ENCODE results near the gene HMCN2. TPM values are rescaled to one million over a fixed set of nuclear protein-coding genes. Genes with fewer than 3 reads are reported as not detected.

HMCN2 gene
- total RNA-seq, 1 donor from 2014 or later: under 0.01 TPM

Other genes starting within 250 kb of the HMCN2 start
- 35.0 and 37.4 TPM in 2 replicates for gene FNBP1, start 222.6 kb upstream of the HMCN2 start, total RNA-seq
- gene GPR107, start 211.9 kb upstream of the HMCN2 start, total RNA-seq: 19.8 and 29.3 TPM in 2 replicates
- gene NCS1, start 93.4 kb upstream of the HMCN2 start, total RNA-seq: 9.1 and 12.2 TPM in 2 replicates
- 2.3 and 4.2 TPM in 2 replicates for gene ASS1, start 179.2 kb downstream of the HMCN2 start, total RNA-seq